ACC112 (cell line): ENCODE data around the gene SLMAP.

Source experiments
- H2AFZ ChIP-seq: fragments of 200-600 bp; sonication (generic); one replicate; pipeline ENCODE4 v1.6.0; 2017; ENCODE audit warnings: antibody characterized with exemption, low read length; ENCODE audit not compliant: unreplicated experiment
- H3K27ac ChIP-seq: fragments of 200-600 bp; sonication (generic); 2 replicates; pipeline ENCODE4 v1.5.1; 2014; ENCODE audit warnings: low read depth, mild to moderate bottlenecking, antibody characterized with exemption, low read length, moderate library complexity
- H3K27me3 ChIP-seq: fragments of 200-600 bp; sonication (generic); 2 replicates; pipeline ENCODE4 v1.6.1; 2014; ENCODE audit warnings: mild to moderate bottlenecking, antibody characterized with exemption, low read length, moderate library complexity, mixed read lengths; ENCODE audit not compliant: insufficient read depth
- H3K36me3 ChIP-seq: fragments of 200-600 bp; sonication (generic); 2 replicates; pipeline ENCODE4 v1.6.1; 2016; ENCODE audit warnings: mild to moderate bottlenecking, antibody characterized with exemption, low read length, moderate library complexity, mixed read lengths; ENCODE audit not compliant: insufficient read depth
- H3K4me1 ChIP-seq: fragments of 200-600 bp; sonication (generic); one replicate; pipeline ENCODE4 v1.6.1; 2016; ENCODE audit warnings: low read length, mixed read lengths; ENCODE audit not compliant: insufficient read depth, unreplicated experiment, control insufficient read depth
- H3K4me3 ChIP-seq: fragments of 200-600 bp; sonication (generic); 2 replicates; pipeline ENCODE4 v1.5.1; 2014; ENCODE audit warnings: mild to moderate bottlenecking, low read depth, low read length
- H3K79me2 ChIP-seq: fragments of 200-600 bp; sonication (generic); one replicate; pipeline ENCODE4 v1.6.0; 2016; ENCODE audit warnings: low read length; ENCODE audit not compliant: control insufficient read depth, unreplicated experiment, insufficient read depth

The SLMAP gene

DNA sequence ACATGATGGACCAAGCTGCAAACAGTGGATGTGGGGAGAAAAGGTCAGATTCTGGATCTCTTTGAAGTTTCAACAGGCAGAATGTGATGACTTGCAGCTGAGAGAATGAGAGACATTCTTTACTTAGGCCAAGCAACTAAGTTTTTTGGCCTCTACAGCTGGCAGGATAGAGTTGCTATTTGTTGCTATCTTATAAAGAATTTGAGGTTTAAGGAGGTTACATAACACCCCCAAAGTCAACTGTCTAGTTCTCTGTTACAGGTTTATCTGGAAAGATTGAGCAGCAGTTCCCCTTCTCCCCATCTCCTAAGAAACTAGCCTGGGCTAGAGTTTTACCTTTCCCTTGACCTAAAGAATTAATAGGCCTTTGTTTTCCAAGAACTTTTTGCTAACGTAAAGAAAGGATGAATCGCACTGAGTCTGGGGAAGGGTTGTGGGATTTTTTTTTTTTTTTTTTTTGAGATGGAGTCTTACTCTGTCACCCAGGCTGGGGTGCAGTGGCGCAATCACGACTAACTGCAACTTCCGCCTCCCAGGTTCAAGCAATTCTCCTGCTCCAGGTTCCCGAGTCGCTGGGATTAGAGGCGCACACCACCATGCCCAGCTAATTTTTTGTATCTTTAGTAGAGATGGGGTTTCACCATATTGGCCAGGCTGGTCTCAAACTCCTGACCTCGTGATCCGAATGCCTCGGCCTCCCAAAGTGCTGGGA is 26.6 kb upstream of the SLMAP start:
- H3K4me3 ChIP-seq: no peak overlapping the region
- H3K4me1 ChIP-seq: no peaks in the 10 kb centered on the region
- H2AFZ ChIP-seq: no peak overlapping the region
- no peaks in the 10 kb centered on the region for H3K27me3 ChIP-seq
- H3K79me2 ChIP-seq: no peaks in the 10 kb centered on the region
- no peaks in the 10 kb centered on the region for H3K36me3 ChIP-seq
- H3K27ac ChIP-seq: no peak overlapping the region

DNA sequence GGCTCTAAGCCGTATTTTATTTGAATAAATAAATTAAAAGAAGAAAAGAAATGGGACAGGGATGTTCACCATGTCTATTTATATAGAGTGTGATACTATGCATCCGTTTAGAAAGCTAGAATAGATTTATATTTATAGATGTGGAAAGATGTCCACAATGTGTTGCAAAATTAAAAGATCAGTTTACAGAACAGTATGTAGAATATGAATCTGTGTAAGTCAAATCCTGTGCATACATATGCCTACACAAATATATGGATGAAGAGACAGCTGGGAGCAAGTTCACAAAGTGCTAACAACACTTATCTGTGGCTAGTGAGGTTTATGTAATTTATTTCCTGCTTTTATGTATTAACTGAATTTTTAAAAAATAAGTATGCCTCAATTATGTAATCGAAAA is 25.4 kb upstream of the SLMAP start:
- no peak overlapping the region for H3K27ac ChIP-seq
- no peak overlapping the region for H2AFZ ChIP-seq
- H3K4me1 ChIP-seq: no peaks in the 10 kb centered on the region
- H3K79me2 ChIP-seq: no peaks in the 10 kb centered on the region
- no peak overlapping the region for H3K4me3 ChIP-seq
- no peaks in the 10 kb centered on the region for H3K36me3 ChIP-seq
- no peaks in the 10 kb centered on the region for H3K27me3 ChIP-seq

DNA sequence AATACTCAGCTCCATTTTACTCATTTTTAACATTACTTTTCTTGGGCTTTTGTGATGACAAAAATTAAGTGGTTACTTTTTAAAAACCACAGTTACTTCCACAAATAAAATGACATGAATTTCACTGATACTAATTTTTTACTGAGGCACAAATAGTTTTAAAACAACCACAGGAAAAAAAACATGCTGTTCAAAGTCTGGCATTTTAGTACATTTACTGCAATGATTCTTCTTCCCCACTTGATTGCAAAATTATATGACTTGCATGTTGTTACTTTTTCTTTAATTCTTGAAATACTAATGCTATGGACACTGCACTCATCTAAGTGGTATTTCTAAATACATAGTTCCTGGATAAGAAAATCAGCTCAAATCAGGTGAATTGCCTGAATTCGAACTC is 24.8 kb upstream of the SLMAP start:
- H3K4me3 ChIP-seq: no peak overlapping the region
- no peaks in the 10 kb centered on the region for H3K36me3 ChIP-seq
- no peaks in the 10 kb centered on the region for H3K79me2 ChIP-seq
- H2AFZ ChIP-seq: no peak overlapping the region
- H3K27ac ChIP-seq: no peak overlapping the region
- no peaks in the 10 kb centered on the region for H3K27me3 ChIP-seq
- no peaks in the 10 kb centered on the region for H3K4me1 ChIP-seq

DNA sequence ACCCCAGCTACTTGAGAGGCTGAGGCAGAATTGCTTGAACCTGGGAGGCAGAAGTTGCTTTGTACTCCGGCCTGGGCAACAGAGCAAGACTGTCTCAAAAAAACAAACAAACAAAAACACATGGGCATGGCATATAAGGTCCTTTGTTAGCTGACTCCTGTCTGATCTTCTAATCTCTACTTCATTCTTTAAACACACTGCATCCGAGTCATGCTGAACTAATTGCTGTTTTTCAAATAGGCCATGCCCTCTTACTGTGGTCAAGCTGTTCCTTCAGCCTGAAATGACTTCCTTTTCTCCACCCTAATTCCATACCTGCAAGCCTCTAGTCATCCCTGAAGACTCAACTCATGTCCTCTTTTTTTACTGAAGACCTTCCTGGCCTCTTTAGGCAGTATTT is 22.3 kb upstream of the SLMAP start:
- H2AFZ ChIP-seq: no peak overlapping the region
- H3K79me2 ChIP-seq: no peaks in the 10 kb centered on the region
- no peak overlapping the region for H3K4me3 ChIP-seq
- no peaks in the 10 kb centered on the region for H3K4me1 ChIP-seq
- H3K27me3 ChIP-seq: no peaks in the 10 kb centered on the region
- no peaks in the 10 kb centered on the region for H3K36me3 ChIP-seq
- no peak overlapping the region for H3K27ac ChIP-seq

DNA sequence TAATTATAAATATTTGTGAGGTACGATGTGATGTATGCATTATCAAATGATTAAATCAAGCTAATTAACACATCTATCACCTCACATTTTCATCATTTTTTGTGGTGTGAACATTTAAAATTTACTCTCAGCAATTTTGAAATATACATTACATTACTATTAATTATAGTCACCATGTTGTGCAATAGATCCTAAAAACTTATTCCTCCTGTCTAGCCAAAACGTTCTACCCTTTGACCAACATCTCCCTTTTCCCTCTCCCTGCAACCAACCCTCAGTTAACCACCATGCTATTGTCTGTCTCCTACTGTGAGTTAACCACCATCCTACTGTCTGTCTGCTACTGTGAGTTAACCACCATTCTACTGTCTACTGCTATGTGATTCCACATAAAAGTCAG is 20.7 kb upstream of the SLMAP start:
- H3K36me3 ChIP-seq: no peaks in the 10 kb centered on the region
- no peaks in the 10 kb centered on the region for H3K4me1 ChIP-seq
- no peak overlapping the region for H3K27ac ChIP-seq
- H3K79me2 ChIP-seq: no peaks in the 10 kb centered on the region
- no peak overlapping the region for H3K4me3 ChIP-seq
- no peak overlapping the region for H2AFZ ChIP-seq
- H3K27me3 ChIP-seq: no peaks in the 10 kb centered on the region

DNA sequence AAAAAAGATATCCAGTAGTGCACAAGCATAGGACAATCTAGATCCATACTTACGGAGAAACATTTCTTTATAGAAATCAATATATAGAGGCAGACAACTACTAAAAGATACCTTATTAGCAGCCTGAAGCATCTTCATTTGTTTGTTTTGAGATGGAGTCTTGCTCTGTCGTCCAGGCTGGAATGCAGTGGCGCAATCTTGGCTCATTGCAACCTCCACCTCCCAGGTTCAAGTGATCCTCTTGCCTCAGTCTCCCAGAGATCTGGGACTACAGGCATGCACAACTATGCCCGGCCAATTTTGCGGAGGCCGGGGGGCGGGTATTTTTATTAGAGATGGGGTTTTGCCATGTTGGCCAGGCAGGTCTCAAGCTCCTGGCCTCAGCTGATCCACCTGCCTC is 18.3 kb upstream of the SLMAP start:
- no peaks in the 10 kb centered on the region for H3K79me2 ChIP-seq
- H3K36me3 ChIP-seq: no peaks in the 10 kb centered on the region
- H3K27ac ChIP-seq: no peak overlapping the region
- no peaks in the 10 kb centered on the region for H3K4me1 ChIP-seq
- H3K4me3 ChIP-seq: no peak overlapping the region
- no peaks in the 10 kb centered on the region for H3K27me3 ChIP-seq
- no peak overlapping the region for H2AFZ ChIP-seq

DNA sequence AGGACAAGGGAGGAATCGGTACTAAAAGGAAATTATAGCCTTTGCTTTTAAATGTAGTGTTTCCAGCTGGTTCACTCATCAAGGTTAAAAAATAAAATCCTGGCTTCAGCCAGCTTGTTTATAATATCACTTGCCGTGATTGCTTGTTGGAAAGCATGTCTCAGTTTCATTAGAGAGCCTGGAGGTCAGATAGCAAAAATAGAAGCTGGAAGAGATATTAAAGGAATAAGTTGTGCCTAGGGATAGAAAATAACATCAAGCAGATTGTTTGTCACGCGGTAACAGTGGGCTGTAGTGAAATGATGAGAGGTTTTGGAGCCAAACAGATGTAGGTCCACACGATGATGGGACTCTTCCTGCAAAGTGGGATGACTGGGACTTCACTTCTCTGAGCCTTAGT is 17.7 kb upstream of the SLMAP start:
- Histone ChIP-seq H2AFZ (no peak overlapping the region), H3K36me3 (no peaks in the 10 kb centered on the region), H3K4me3 (no peak overlapping the region), H3K27me3 (no peaks in the 10 kb centered on the region), H3K4me1 (no peaks in the 10 kb centered on the region), H3K27ac (no peak overlapping the region), H3K79me2 (no peaks in the 10 kb centered on the region)

DNA sequence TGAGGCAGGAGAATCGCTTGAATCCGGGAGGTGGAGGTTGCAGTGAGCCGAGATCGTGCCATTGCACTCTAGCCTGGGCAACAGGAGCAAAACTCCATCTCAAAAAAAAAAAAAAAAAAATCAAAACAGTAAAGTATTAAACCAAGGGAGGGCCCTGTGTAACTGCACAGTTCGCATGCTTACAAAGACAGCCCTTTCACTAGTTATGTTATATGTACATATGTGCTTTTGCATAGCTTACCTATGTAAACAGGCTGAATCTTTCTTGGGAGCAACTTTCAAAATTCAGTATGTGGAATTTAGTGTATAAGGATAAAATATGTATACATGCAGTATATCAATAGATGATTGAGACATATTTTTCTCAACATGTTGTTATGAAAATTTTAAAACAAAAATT is 16.1 kb upstream of the SLMAP start:
- Histone ChIP-seq H2AFZ (no peak overlapping the region), H3K4me3 (no peak overlapping the region), H3K27ac (no peak overlapping the region), H3K27me3 (no peaks in the 10 kb centered on the region), H3K79me2 (no peaks in the 10 kb centered on the region), H3K36me3 (no peaks in the 10 kb centered on the region), H3K4me1 (no peaks in the 10 kb centered on the region)

DNA sequence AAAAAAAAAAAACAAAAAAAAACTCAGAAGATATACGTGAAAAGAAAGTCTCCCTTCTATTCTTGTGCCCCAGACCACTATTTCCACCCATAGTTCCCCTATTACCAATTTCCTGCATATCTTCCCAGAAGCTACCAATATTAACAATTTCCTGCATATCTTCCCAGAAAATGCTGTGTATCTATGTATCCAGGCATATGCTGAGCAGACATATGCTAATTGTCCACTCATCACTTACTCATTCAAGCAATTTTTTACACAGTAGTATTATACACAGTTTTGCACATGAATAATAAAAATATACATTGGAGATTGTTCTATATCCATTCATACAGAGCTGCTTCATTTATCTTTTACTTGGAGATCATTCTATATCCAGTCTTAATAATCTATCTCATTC is 12.6 kb upstream of the SLMAP start:
- H3K4me1 ChIP-seq: no peaks in the 10 kb centered on the region
- H3K36me3 ChIP-seq: no peaks in the 10 kb centered on the region
- H3K79me2 ChIP-seq: no peaks in the 10 kb centered on the region
- no peaks in the 10 kb centered on the region for H3K27me3 ChIP-seq
- H3K4me3 ChIP-seq: no peak overlapping the region
- no peak overlapping the region for H3K27ac ChIP-seq
- no peak overlapping the region for H2AFZ ChIP-seq

DNA sequence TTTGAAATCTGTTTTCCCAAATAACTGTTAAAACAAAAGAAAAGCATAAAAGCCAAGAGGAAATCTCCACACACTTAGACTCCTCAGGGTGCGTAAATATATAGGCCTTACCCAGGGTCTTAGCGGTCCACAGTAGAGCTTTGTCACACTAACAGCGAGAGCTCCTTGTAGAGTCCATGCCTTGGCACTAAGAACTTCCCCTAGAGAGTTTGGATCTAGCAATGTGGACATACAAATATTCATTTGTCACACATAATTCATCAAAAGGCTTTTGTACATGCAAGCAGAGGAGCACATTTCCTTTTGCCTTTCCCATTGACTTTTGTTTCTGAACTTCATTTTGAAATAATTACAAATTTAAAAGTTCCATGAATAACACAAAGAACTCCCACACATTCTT is 11.0 kb upstream of the SLMAP start:
- H3K36me3 ChIP-seq: no peaks in the 10 kb centered on the region
- no peak overlapping the region for H3K27ac ChIP-seq
- no peaks in the 10 kb centered on the region for H3K27me3 ChIP-seq
- no peak overlapping the region for H2AFZ ChIP-seq
- H3K79me2 ChIP-seq: no peaks in the 10 kb centered on the region
- no peaks in the 10 kb centered on the region for H3K4me1 ChIP-seq
- no peak overlapping the region for H3K4me3 ChIP-seq

DNA sequence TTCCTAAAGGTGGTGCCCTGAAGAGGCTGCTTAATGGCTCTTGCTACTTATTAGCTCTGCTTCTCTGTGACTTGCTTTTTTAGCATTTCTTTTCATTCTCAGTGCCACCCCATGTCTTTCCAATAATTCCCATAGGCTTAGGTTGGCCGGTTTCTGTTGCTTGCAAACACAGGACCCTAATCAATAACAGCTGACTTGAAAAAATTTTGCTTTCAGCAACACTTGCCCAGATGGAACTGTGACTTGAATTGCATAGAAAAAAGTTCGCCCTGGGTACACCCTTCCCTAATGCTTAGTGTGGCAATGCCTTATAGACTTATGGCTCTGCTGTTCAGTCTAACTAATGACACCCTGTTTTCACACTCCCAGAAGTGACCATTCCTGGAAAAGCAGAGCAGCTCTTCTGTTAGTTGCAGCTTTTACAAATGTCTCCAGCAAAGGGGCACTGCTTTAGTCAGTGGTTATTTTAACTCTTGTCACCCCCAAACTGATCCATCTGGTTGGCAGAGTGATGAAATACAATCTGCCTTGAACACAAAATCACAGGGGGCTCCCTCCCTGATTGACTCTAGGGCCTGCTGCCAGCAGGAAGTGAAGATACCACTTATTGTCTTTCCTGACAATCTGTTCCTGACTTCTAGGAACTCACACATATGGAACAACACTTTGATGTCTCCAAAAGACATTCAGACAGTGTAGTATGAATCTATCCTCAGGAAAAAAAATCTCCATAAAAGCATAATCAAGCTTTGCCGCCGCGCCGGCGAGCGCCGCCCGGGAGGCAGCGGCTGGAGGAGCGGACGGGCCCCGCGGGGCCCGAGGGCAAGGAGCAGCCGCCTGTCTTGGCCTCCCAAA is 9.7 kb upstream of the SLMAP start:
- no peaks in the 10 kb centered on the region for H3K79me2 ChIP-seq
- H3K36me3 ChIP-seq: no peaks in the 10 kb centered on the region
- H2AFZ ChIP-seq: no peak overlapping the region
- H3K27ac ChIP-seq: no peak overlapping the region
- H3K4me3 ChIP-seq: no peak overlapping the region
- H3K27me3 ChIP-seq: no peaks in the 10 kb centered on the region
- H3K4me1 ChIP-seq: no peaks in the 10 kb centered on the region
